GM23338 (cell line): ENCODE measurements around the gene LXN. TPM values are rescaled to one million over a fixed set of nuclear protein-coding genes. Genes with fewer than 3 reads are reported as not detected.

Experiments
- ATAC-seq: fragments of 200-7000 bp; cut with Tn5 transposase; 3 replicates; pipeline ENCODE4 v1.9.1; 2020
- DNase-seq: peaks from one replicate; pipeline ENCODE4 v3.0.0-alpha.2; 2015; ENCODE audit warnings: low spot score
- H2AFZ ChIP-seq: fragments of 200-600 bp; sonication (generic); 2 replicates; pipeline ENCODE4 v1.8.0; 2016; ENCODE audit warnings: antibody characterized with exemption, mild to moderate bottlenecking, moderate library complexity
- H3F3A ChIP-seq: fragments of 200-600 bp; sonication (generic); replicated peaks from 2 replicates; pipeline ENCODE4 v1.8.0; 2017; ENCODE audit warnings: antibody characterized with exemption, mixed run types, low read depth
- H3K27ac ChIP-seq: fragments of 200-600 bp; sonication (generic); 2 replicates; pipeline ENCODE4 v1.6.1; 2016; ENCODE audit warnings: low read depth
- H3K27me3 ChIP-seq: fragments of 200-600 bp; sonication (generic); 2 replicates; pipeline ENCODE4 v1.8.0; 2016; ENCODE audit warnings: mild to moderate bottlenecking, mixed run types, moderate library complexity; ENCODE audit not compliant: insufficient read depth
- H3K36me3 ChIP-seq: fragments of 200-600 bp; sonication (generic); 2 replicates; pipeline ENCODE4 v1.8.0; 2016; ENCODE audit warnings: mild to moderate bottlenecking; ENCODE audit not compliant: insufficient read depth
- H3K4me1 ChIP-seq: fragments of 200-600 bp; sonication (generic); 2 replicates; pipeline ENCODE4 v1.8.0; 2016; ENCODE audit warnings: mild to moderate bottlenecking, moderate library complexity; ENCODE audit not compliant: insufficient read depth
- H3K4me2 ChIP-seq: fragments of 200-600 bp; sonication (generic); 2 replicates; pipeline ENCODE4 v1.7.1; 2017; ENCODE audit warnings: mixed run types
- H3K4me3 ChIP-seq: fragments of 200-600 bp; sonication (generic); 2 replicates; pipeline ENCODE4 v1.6.1; 2016; ENCODE audit warnings: mixed run types
- H3K79me2 ChIP-seq: fragments of 200-600 bp; sonication (generic); replicated peaks from 2 replicates; pipeline ENCODE4 v1.8.0; 2017; ENCODE audit warnings: mild to moderate bottlenecking; ENCODE audit not compliant: insufficient read depth
- H3K9me2 ChIP-seq: fragments of 200-600 bp; sonication (generic); 2 replicates; pipeline ENCODE4 v1.8.0; 2017; ENCODE audit not compliant: insufficient read depth
- H4K20me1 ChIP-seq: fragments of 200-600 bp; sonication (generic); replicated peaks from 2 replicates; pipeline ENCODE4 v1.8.0; 2017; ENCODE audit warnings: mild to moderate bottlenecking; ENCODE audit not compliant: insufficient read depth
- H3K27ac Mint-ChIP-seq: 2 replicates; pipeline ENCODE4 v1.8.0; 2020; ENCODE audit warnings: inconsistent platforms, mild to moderate bottlenecking, moderate library complexity, mixed read lengths
- H3K27me3 Mint-ChIP-seq: 3 replicates; pipeline ENCODE4 v1.8.0; 2022; ENCODE audit warnings: low read depth, mild to moderate bottlenecking, moderate library complexity, mixed read lengths, inconsistent platforms; ENCODE audit not compliant: insufficient read depth, poor library complexity
- H3K36me3 Mint-ChIP-seq: 3 replicates; pipeline ENCODE4 v1.8.0; 2021; ENCODE audit warnings: low read depth, mild to moderate bottlenecking, inconsistent platforms, moderate library complexity, mixed read lengths
- H3K4me1 Mint-ChIP-seq: 3 replicates; pipeline ENCODE4 v1.8.0; 2020; ENCODE audit warnings: mild to moderate bottlenecking, inconsistent platforms, mixed read lengths
- H3K4me3 Mint-ChIP-seq: 3 replicates; pipeline ENCODE4 v1.8.0; 2021; ENCODE audit warnings: moderate library complexity, mild to moderate bottlenecking, inconsistent platforms, mixed read lengths
- H3K9me3 Mint-ChIP-seq: 3 replicates; pipeline ENCODE4 v1.8.0; 2020; ENCODE audit warnings: moderate library complexity, mild to moderate bottlenecking, inconsistent platforms, mixed read lengths
- CREB1 ChIP-seq: fragments of 250-450 bp; sonication (Bioruptor Pico); IDR thresholded peaks from 2 replicates; pipeline ENCODE4 v1.5.0; 2020; ENCODE audit warnings: low read depth, mild to moderate bottlenecking, moderate library complexity
- CTCF ChIP-seq, 2 experiments: fragments of 200-600 bp in 1 of 2; sonication (generic) in 1 of 2; conservative IDR thresholded peaks; 2 replicates each; pipeline versions ENCODE4 v1.5.1 to v1.6.1; 2016 to 2017; ENCODE audit warnings: antibody characterized with exemption in 2 of 2, low read depth in 2 of 2, mild to moderate bottlenecking in 2 of 2, moderate library complexity in 1 of 2
- ETS1 ChIP-seq: IDR thresholded peaks from 2 replicates; pipeline ENCODE4 v1.6.1; 2016; ENCODE audit warnings: antibody characterized with exemption
- EZH2phosphoT487 ChIP-seq: fragments of 200-600 bp; sonication (generic); IDR thresholded peaks from one replicate; pipeline ENCODE4 v1.8.1; 2018; ENCODE audit warnings: antibody characterized with exemption; ENCODE audit not compliant: unreplicated experiment
- NANOG ChIP-seq: IDR thresholded peaks from 2 replicates; pipeline ENCODE4 v1.6.1; 2016; ENCODE audit warnings: antibody characterized with exemption, borderline replicate concordance
- REST ChIP-seq: IDR thresholded peaks from one replicate; pipeline ENCODE4 v1.6.1; 2018; ENCODE audit warnings: antibody characterized with exemption; ENCODE audit not compliant: unreplicated experiment
- STAT1 ChIP-seq: IDR thresholded peaks from one replicate; pipeline ENCODE4 v1.6.1; 2016; ENCODE audit warnings: antibody characterized with exemption; ENCODE audit not compliant: unreplicated experiment
- ZNF114 ChIP-seq: fragments of 250-450 bp; sonication (Bioruptor Pico); IDR thresholded peaks from 2 replicates; pipeline ENCODE4 v1.5.0; 2020; ENCODE audit warnings: mild to moderate bottlenecking, moderate library complexity
- ZNF331 ChIP-seq: fragments of 250-450 bp; sonication (Bioruptor Pico); IDR thresholded peaks from 2 replicates; pipeline ENCODE4 v1.5.0; 2020; ENCODE audit warnings: low read depth, mild to moderate bottlenecking, moderate library complexity
- ZNF462 ChIP-seq: fragments of 250-450 bp; sonication (Bioruptor Pico); IDR thresholded peaks from 2 replicates; pipeline ENCODE4 v1.5.0; 2020; ENCODE audit warnings: mild to moderate bottlenecking, moderate library complexity
- polyA plus RNA-seq: library from polyadenylated mRNA; unstranded; fragments of >200 nt; fragmentation: Nextera tagmentation; extraction: Ambion mirVana; gene quantifications from 2 replicates; pipeline ENCODE4 v1.2.1, GENCODE V29; 2016
- total RNA-seq: library from RNA; depleted of rRNA; stranded (reverse); fragments of >200 nt; shearing (Covaris generic); gene quantifications from 2 replicates; pipeline ENCODE4 v1.2.3, GENCODE V29; 2014

LXN gene
- total and polyA plus RNA-seq, 2 experiments from 2014 or later = 5.6 to 10.0 TPM

- TF ChIP-seq ZNF462 (CRISPR knock-in tag) (no peak), NANOG (no peak), ZNF114 (CRISPR knock-in tag) (no peak), STAT1 (no peak), CTCF (conservative IDR thresholded peaks at IDR 0.05; ENCODE audit: low read depth in 2 of 2) (no peak), EZH2phosphoT487 (no peak), ZNF331 (CRISPR knock-in tag) (no peak), REST (no peak), CREB1 (CRISPR knock-in tag) (no peak), ETS1 (no peak)
- DNase-seq (no peak), ATAC-seq (no peak)
- no peaks in the 10 kb centered on the region; the same call in 2 of the 3 replicates for H3K36me3 Mint-ChIP-seq
- Histone ChIP-seq H3K4me1 (no peaks in the 10 kb centered on the region), H3K27ac (no peak overlapping the region), H3K36me3 (no peaks in the 10 kb centered on the region), H3K79me2 (no peaks in the 10 kb centered on the region), H3F3A (no peaks in the 10 kb centered on the region), H2AFZ (no peak overlapping the region), H4K20me1 (no peaks in the 10 kb centered on the region; the same call in 1 of the 2 replicates), H3K9me2 (no peaks in the 10 kb centered on the region), H3K4me2 (no peak overlapping the region), H3K27me3 (no peaks in the 10 kb centered on the region), H3K4me3 (no peak overlapping the region)
- no peak overlapping the region for H3K4me3 Mint-ChIP-seq
- H3K27me3 Mint-ChIP-seq = no peaks in the 10 kb centered on the region
- no peaks in the 10 kb centered on the region for H3K4me1 Mint-ChIP-seq
- H3K9me3 Mint-ChIP-seq = no peaks in the 10 kb centered on the region
- H3K27ac Mint-ChIP-seq = no peak overlapping the region; the same call in 1 of the 2 replicates
Observed at GRCh38 chr3:158703566-158703965, 31.1 kb upstream of the LXN start.
